GM10266 (cell line): ENCODE results near the gene C19orf73.

ENCODE experiments used
- DNase-seq: peaks from one replicate; pipeline ENCODE4 v3.0.0; 2012; ENCODE audit errors: extremely low spot score
- CTCF ChIP-seq: IDR thresholded peaks from 2 replicates; pipeline ENCODE4 v1.5.1; 2012; ENCODE audit warnings: mild to moderate bottlenecking, low read depth; ENCODE audit not compliant: control insufficient read depth, insufficient read depth; ENCODE audit errors: missing control alignments

Gene C19orf73

GRCh38 chr19:49119411-49120324 is 725 bp upstream of the C19orf73 start, which contains the start of gene PPFIA3:
TSS of gene PPFIA3 (plus strand) at chr19:49119544. CDS start at chr19:49127874, 8,330 bp downstream.
- TF ChIP-seq CTCF, result no peak
- DNase-seq, result no peak

GRCh38 chr19:49117677-49118564 is 1.0 kb downstream of the C19orf73 start:
- no peak for TF ChIP-seq CTCF
- DNase-seq, result no peak

- no peak for DNase-seq
- no peak for TF ChIP-seq CTCF
Observed at GRCh38 chr19:49116544-49116943, 2.4 kb downstream of the C19orf73 start.

- no peak for DNase-seq
Observed at GRCh38 chr19:49114630-49115363, 4.1 kb downstream of the C19orf73 start.

GRCh38 chr19:49113762-49114629 is 4.9 kb downstream of the C19orf73 start, which contains the start of gene LIN7B:
TSS of gene LIN7B (plus strand) at chr19:49114370. CDS start at chr19:49114405, 35 bp downstream.
- peak; percentile 78 for TF ChIP-seq CTCF

More at GRCh38 chr19:49114630-49115363, 4.1 kb downstream of the C19orf73 start:
- TF ChIP-seq CTCF, result no peak

GRCh38 chr19:49111218-49111998 is 7.5 kb downstream of the C19orf73 start:
- no peak for DNase-seq

More at GRCh38 chr19:49113762-49114629, 4.9 kb downstream of the C19orf73 start, which contains the start of gene LIN7B:
- peak; percentile 97 for DNase-seq

More at GRCh38 chr19:49111218-49111998, 7.5 kb downstream of the C19orf73 start:
- no peak for TF ChIP-seq CTCF
